ENCODE measurements around the gene TMEM201. TPM values are rescaled to one million over a fixed set of nuclear protein-coding genes. Genes with fewer than 3 reads are reported as not detected.

TMEM201 gene
- total and polyA plus RNA-seq, 2 of the 8 experiments (the other 6 are each of a cell fraction or from before 2014, with no cell fraction given): 8.2 to 27.1 TPM

- TF ChIP-seq, protein P1, sequence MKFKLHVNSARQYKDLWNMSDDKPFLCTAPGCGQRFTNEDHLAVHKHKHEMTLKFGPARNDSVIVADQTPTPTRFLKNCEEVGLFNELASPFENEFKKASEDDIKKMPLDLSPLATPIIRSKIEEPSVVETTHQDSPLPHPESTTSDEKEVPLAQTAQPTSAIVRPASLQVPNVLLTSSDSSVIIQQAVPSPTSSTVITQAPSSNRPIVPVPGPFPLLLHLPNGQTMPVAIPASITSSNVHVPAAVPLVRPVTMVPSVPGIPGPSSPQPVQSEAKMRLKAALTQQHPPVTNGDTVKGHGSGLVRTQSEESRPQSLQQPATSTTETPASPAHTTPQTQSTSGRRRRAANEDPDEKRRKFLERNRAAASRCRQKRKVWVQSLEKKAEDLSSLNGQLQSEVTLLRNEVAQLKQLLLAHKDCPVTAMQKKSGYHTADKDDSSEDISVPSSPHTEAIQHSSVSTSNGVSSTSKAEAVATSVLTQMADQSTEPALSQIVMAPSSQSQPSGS (IDR thresholded peaks at IDR 0.05; ENCODE audit: low read length): no peak
- TF ChIP-seq KDM5A (IDR thresholded peaks at IDR 0.05; ENCODE audit: low read length) (no peak), TEAD4 (IDR thresholded peaks at IDR 0.05; ENCODE audit: low read depth, low read length) (no peak), CHD1 (IDR thresholded peaks at IDR 0.05; ENCODE audit: low read depth, low read length) (no peak), JUN (IDR thresholded peaks at IDR 0.05; ENCODE audit: low read depth, low read length) (no peak)
Measured at GRCh38 chr1:9598316-9598700, 9.6 kb downstream of the TMEM201 start (continued).
